ENCODE measurements around the gene FTH1.

Gene FTH1

GRCh38 chr11:61916737-61917333 is 50.6 kb downstream of the FTH1 start:
- DNase-seq (ENCODE audit: low read depth), result no peak

- DNase-seq (ENCODE audit: low read depth), result no peak
Measured at GRCh38 chr11:61914471-61915171, 52.8 kb downstream of the FTH1 start.

Data from stimulated activated CD8-positive, alpha-beta memory T cell treated with anti-CD3 and anti-CD28 coated beads, Interleukin-15, amount 100 ng/mL, for 1 hour (primary cell).